Bronchial epithelial cell (primary cell): Measurements from ENCODE around the gene BMP15. TPM values are rescaled to one million over a fixed set of nuclear protein-coding genes. Genes with fewer than 3 reads are reported as not detected.

Source experiments
- DNase-seq: peaks from one replicate; pipeline ENCODE4 v3.0.0-alpha.2; 2010; ENCODE audit warnings: low read depth
- FAIRE-seq: peaks from 2 replicates; lab custom pipeline; 2011; peaks lifted over from hg19 to GRCh38; lab: Jason Lieb, UNC
- H3K27me3 ChIP-seq: 2 replicates; pipeline ENCODE4 v1.5.1; 2011; ENCODE audit warnings: low read length; ENCODE audit not compliant: control insufficient read depth, insufficient read depth
- H3K36me3 ChIP-seq: 2 replicates; pipeline ENCODE4 v1.5.1; 2011; ENCODE audit warnings: low read length; ENCODE audit not compliant: control insufficient read depth, insufficient read depth
- H3K4me3 ChIP-seq: 2 replicates; pipeline ENCODE4 v1.5.1; 2011; ENCODE audit warnings: mild to moderate bottlenecking, low read depth, low read length, control low read depth
- total RNA-seq: library from RNA; depleted of rRNA; stranded (reverse); fragments of >200 nt; gene quantifications from 2 replicates; pipeline ENCODE4 v1.2.1, GENCODE V29; 2014
- TF ChIP-seq, protein P1 (sequence below): IDR thresholded peaks from 2 replicates; pipeline ENCODE4 v1.5.1; 2011; ENCODE audit warnings: mild to moderate bottlenecking, moderate library complexity, low read length, control low read depth, inconsistent platforms; ENCODE audit not compliant: insufficient read depth, severe bottlenecking

BMP15 gene
- total RNA-seq, 1 donor from 2014 or later = not detected

DNA sequence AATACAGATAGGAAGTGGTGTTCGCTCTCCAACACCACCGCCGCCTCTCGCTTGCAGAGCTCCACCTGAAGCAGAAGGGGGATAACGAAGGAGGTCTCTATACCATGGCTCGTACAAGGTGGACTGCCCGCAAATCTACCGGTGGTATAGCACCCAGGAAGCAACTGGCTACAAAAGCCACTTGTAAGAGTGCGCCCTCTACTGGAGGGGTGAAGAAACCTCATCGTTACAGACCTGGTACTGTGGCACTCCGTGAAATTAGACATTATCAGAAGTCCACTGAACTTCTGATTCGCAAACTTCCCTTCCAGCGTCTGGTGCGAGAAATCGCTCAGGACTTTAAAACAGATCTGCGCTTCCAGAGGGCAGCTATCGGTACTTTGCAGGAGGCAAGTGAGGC is 5.2 kb upstream of the BMP15 start:
- no peak for FAIRE-seq
- no peaks in the 10 kb centered on the region for H3K36me3 ChIP-seq
- TF ChIP-seq, protein P1, sequence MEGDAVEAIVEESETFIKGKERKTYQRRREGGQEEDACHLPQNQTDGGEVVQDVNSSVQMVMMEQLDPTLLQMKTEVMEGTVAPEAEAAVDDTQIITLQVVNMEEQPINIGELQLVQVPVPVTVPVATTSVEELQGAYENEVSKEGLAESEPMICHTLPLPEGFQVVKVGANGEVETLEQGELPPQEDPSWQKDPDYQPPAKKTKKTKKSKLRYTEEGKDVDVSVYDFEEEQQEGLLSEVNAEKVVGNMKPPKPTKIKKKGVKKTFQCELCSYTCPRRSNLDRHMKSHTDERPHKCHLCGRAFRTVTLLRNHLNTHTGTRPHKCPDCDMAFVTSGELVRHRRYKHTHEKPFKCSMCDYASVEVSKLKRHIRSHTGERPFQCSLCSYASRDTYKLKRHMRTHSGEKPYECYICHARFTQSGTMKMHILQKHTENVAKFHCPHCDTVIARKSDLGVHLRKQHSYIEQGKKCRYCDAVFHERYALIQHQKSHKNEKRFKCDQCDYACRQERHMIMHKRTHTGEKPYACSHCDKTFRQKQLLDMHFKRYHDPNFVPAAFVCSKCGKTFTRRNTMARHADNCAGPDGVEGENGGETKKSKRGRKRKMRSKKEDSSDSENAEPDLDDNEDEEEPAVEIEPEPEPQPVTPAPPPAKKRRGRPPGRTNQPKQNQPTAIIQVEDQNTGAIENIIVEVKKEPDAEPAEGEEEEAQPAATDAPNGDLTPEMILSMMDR = peak; percentile 39

DNA sequence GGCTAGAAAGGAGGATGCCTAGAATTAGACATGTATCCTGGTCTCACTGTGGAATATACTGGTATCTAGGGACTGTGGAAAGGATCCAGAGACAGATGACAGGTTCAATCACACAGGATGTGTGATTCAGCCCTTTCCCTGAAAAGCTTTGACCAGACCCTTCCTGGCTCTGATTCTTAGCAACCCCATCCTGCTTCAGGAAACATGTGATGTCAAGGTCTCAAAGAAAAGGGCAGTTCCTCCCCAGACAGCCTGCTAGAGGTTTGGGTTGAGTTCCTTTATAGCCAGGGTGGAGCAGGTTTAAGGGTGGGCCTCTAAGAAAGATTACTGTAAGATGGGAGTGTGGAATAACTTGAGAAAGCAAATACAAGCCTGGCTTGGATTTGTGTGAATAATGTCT is 3.0 kb downstream of the BMP15 start:
- DNase-seq = peak; percentile 30
- no peaks in the 10 kb centered on the region for H3K36me3 ChIP-seq
- FAIRE-seq = no peak
- H3K4me3 ChIP-seq = no peak overlapping the region
- no peaks in the 10 kb centered on the region for H3K27me3 ChIP-seq
- TF ChIP-seq, protein P1 = no peak

More for the DNA sequence above, 5.2 kb upstream of the BMP15 start:
- Histone ChIP-seq H3K4me3 (no peak overlapping the region), H3K27me3 (no peaks in the 10 kb centered on the region)
- DNase-seq = no peak

DNA sequence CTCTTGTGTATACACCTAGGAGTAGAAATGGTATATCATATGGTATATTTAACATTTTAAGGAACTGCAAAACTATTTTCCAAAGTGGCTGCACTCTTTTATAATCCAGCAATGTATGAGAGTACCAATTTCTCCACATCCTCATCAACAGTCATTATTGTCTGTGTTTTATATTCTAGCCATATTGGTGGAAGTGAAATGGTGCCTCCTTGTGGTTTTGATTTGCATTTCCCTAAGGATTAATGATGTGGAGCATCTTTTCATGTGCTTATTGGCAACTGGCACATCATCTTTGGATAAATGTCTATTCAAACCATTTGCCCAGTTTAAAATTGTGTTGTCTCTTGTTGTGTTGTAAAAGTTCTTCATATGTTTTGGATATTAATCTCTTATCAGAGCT is 9.6 kb downstream of the BMP15 start:
- TF ChIP-seq, protein P1 = peak; percentile 44
- no peak overlapping the region for H3K4me3 ChIP-seq
- no peak for FAIRE-seq

DNA sequence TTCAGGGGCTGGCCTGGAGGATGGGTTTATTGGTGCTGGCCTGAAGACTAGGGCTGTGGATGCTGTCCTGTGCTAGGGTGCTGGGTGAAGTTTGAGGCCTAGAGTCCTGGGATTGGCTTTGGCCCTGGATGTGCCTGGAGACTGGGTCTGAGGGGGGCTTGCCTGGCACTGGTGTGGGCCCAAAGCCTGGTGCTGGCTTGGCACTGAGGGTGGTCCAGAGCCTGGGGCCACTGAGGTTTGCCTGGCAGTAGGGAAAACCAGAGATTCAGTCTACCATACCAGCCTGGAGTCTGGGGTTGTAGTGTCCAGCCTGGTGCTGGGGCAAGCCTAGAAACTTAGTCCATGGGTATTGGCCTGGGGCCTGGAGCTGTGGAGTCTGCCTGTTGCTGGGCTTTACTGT is 16.6 kb downstream of the BMP15 start:
- no peak for FAIRE-seq

More for the DNA sequence above, 9.6 kb downstream of the BMP15 start:
- no peaks in the 10 kb centered on the region for H3K27me3 ChIP-seq
- peak; percentile 40 for DNase-seq
- H3K36me3 ChIP-seq = no peaks in the 10 kb centered on the region

DNA sequence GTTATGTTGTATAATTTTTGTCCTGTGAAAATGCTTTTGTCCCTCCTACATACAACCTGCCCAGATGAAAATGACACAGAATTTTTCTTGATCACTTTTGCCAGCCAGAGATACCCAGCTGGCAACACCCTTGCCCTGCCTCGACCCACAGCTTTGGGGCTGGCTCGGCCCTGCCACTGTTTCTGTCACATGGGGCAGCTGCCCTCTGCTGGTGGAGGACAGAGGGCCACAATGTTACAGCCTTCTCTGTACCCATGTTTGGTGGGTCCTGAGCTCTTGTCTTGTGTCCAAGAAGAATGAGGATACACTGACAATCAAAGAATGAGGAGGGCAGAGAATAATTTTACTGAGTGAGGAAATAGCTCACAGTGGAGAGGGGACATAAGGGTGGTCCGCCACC is 31.1 kb downstream of the BMP15 start:
- TF ChIP-seq, protein P1 = peak; percentile 26
- Histone ChIP-seq H3K27me3 (no peaks in the 10 kb centered on the region), H3K4me3 (no peak overlapping the region), H3K36me3 (no peaks in the 10 kb centered on the region)
- FAIRE-seq = no peak
- DNase-seq = no peak

More for the DNA sequence above, 16.6 kb downstream of the BMP15 start:
- TF ChIP-seq, protein P1 = no peak
- Histone ChIP-seq H3K36me3 (no peaks in the 10 kb centered on the region), H3K4me3 (no peak overlapping the region), H3K27me3 (no peaks in the 10 kb centered on the region)
- no peak for DNase-seq

DNA sequence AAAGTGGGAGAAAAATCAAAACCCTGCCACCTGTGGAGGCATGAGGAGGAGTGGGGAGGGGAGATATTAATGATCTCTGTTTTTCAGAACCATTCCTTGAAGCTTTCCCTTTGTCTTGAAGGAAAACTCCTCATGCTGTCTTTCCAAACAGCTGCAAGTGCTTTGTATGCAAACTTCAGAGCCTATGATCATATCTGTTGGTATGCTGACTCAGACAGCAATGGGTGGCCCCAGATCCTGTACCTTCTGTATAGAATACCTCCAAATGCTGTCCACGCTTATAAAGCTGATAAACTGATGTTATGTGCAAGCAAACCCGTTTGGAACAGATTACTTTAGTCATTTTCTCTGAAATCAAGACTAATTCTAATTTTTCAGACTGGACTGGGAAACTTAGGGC is 31.9 kb downstream of the BMP15 start:
- no peak for FAIRE-seq
- DNase-seq = peak; percentile 35
- Histone ChIP-seq H3K36me3 (no peaks in the 10 kb centered on the region), H3K4me3 (no peak overlapping the region), H3K27me3 (no peaks in the 10 kb centered on the region)
- TF ChIP-seq, protein P1 = no peak
